GM21447 (cell line): ENCODE measurements around the gene DIAPH3.

Source experiments
- ATAC-seq: cut with Tn5 transposase; IDR thresholded peaks from one replicate; pipeline ENCODE4 v1.9.1; 2021; ENCODE audit not compliant: unreplicated experiment

The DIAPH3 gene

DNA sequence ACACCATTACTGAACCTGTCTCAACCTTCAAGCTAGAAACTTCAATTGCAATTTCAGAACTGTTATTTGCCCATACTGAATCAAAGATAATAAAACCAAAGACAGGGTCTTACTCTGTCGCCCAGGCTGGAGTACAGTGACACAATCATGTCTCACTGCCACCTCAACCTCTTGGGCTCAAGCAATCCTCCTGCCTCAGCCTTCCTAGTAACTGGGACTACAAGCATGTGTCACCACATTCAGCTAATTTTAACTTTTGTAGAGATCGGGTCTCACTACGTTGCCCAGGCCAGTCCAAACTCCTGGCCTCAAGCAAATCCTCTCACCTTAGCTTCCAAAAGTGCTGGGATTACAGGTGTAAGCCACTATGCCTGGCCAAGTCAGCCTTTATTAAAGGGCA lies 143.4 kb downstream of the DIAPH3 start:
- ATAC-seq, result no peak

DNA sequence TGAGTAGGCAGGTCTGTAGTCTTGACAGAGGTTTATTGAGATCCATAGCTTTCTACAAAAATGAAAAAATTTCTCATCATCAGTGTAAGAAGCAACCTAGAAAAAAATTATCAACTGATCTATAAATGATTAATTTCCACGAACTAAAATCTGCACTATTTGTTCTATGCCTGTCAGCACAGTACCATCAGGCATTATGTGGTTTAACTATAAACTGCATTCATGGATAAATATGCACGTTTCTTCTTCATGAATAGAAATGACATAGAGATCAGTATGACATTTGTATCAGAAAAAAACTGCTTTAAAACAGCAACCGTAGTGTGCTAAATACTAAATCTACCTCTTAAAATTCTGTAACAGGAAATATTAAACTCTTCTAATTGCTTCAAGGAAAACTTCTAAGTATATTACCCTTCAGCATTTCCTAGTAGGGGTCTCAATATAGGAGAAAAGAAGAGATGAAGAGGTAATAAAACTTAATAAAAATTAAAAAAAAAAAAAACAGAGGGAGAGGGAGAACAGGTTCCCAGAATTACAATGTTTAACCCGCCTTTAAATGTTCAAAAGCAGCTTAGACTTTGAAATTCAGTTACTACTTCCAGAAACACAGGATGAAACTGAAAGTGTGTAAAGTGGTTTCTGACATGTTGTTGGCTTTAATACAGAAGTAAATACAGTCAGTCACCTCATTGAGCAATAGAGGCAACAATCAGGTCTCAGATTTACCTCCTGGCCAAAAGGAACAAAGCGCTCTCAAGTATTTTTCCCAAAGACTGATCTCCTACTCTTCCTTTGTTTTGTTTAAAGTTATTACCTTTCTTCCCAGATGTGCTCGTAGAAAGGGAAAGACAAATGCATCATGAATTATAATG lies 144.4 kb downstream of the DIAPH3 start:
- ATAC-seq, result peak; percentile 83

DNA sequence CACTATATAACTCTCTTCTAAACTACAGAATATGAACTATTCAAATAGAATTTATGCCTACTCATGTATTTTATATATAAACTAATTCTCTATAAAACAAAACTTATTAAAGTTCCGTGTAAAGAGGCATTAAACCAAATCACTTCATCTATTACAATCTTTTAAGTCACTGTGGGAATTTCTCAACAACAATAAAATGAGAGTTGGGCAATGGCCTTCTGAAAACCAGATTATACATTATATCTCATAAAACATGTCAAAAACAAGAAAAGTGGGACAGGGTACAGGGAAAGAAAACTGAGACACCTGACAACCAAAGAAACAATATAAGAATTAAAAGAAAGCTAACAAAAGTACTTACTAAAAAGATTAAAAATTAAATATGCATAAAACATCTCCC lies 145.2 kb downstream of the DIAPH3 start:
- no peak for ATAC-seq

DNA sequence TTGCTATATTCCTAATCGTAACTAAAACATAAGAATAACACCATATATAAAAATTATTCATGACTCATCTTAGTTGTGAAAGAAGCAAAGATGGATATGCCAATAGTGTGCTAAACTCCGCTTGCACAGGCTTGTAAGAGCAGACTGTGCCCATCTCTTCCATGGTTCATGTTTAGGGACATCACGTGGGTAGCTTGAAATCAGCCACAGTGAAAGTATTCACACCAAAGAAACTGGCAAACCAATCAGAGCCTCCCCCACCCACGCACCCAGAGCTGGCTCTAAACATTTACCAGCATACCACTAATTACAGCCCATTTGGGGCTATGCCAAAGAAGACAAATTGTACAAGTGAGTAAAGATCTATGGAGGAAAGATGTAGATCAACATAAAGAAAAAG lies 147.5 kb downstream of the DIAPH3 start:
- no peak for ATAC-seq

DNA sequence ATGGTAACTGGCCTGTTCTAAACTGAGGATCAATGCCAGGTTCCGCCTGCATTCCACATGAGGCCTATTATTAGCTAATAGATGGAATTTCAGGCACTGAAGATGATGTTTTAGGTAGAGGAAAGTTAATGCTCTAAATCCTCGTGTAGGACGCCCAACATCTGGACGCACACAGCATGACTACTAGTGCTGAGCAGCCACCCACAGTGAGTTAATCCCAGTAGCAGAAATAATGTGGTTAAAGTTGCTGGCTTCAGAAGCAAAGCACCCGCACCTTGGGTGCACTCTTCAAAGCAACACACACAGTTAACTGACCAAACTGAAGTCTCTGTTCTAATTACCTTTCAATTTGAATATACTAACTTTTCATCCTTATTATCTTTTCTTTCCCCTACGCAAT lies 150.6 kb downstream of the DIAPH3 start:
- ATAC-seq, result no peak

DNA sequence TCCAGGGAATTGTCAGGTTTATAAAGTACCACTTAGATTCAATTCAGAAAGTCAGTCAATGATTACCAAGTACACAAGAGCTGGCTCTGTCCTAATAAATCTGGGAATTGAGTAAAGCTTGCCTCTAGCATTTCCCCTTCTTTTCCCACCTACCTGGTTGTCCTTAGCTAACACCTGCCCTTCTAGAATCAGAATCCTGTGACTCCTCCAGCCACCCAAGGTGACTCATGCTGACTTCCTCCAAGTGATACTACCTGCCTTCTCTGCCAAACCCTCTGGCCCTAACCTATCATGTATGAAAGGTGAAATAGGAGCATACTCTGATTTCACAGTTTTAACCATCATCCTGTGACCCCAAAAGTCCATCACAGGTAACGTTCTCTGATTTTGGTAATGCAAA lies 151.2 kb downstream of the DIAPH3 start:
- ATAC-seq, result no peak

DNA sequence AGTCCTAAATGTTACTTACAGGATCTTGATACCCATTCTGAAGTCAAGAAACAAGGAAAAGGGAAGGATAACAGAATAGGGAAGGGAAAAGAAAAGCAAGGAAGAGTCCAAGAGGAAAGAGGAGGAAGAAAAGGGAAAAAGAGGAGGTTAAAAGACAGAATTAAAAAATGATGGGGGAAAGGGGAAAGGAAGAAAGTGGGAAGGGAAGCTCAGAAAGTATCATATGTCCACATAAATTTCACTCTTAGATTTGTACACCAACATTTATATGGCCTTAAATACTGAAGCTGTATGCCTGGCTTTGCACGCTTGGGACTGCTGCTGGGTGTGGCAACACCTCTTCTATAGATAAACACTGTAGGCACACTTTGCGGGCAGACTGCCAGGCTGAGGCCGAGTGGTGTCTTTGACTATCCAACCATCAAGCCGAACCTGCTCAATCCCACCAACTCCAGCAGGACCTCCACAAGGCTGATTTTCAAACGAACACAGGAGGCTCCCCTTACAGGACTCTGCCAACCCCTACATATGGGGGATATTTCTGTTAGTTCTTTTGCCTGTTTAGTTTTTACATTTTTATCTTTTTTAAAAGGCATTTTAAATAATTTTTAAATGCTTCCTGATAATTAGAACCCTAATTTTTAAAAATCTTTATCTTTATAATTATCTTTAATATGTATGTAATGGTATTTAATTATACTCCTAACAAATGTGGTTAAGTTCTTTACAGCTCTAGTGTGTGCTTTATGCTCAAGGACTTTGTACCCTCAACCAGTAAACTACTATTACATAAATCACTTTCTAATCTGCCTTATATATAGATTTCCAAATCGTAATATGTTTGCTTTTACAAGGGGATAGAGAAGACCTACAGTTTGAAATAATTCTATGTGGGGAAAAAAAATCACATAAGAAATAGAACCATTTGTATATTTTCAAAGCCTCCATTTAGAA lies 154.2 kb downstream of the DIAPH3 start:
- ATAC-seq, result no peak

DNA sequence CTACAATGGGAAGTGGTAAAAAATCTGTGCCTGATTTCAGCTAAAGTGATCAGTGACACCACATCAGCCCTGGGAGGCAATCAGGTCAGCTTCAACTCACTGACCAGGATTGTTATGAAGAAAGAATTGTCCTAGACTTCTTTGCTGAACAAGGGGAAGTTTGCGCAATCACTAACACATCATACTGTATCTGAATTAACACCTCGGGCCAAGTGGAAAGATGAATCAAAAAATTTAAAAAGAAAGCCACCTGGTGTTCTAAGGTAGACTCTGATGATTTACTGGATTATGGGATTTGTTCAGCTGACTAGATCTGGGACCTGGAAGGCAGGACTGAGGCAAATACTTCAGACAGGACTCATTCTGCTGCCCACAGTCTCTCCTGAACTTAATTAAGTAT lies 161.8 kb downstream of the DIAPH3 start:
- ATAC-seq, result no peak

DNA sequence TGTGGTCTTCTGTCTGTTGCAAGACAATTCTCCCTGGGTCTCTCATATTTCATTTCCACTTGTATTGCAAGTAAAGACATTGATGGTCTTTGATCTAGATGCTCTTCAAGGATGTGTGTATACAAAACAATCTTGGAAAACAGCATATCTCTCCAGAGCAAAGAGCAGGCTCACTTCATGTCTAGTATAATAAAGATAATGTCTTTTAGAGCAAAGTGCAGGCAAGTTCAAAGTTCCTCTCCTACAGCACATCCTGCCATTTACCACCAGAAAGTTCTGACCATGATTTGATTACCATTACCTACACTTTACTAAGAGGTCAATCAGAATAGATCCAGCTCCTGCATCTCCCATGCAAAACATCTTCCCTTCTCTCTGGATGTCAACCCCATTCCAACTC lies 162.8 kb downstream of the DIAPH3 start:
- ATAC-seq, result no peak

DNA sequence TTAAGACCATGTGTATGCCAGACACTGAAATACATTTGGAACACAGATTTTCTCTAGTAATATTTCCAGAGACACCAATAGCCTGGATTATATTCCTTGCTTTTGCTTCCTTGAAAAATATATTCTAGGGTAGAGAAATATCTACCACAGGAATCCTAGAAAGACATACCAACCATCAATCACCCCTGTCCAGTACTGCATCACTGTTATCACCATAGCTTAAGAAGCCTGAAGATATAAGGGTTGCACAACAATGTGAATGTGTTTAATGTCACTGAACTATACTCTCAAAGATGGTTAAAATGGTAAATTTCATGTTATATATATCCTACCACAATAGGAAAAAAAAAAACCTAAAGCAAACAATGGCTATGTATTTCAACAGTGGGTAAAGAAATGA lies 163.6 kb downstream of the DIAPH3 start:
- ATAC-seq, result no peak

DNA sequence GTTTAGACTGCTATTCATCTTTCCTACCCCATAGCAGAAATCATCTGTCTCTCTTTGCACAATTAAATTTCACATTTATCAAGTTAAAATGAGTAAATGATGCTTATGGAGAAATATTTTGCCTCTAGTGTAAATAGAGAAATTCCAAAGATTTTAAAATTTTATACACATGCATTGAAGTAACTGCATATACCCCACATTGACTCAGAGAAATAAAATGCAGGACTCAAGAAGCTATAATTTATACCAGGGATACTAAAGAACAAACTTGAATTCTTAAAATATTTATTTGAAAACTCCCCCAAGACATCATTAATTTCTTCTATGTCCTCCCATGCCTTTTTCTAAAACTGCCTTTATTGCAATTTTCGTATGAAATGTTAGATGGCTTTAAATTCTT lies 165.8 kb downstream of the DIAPH3 start:
- ATAC-seq, result no peak

DNA sequence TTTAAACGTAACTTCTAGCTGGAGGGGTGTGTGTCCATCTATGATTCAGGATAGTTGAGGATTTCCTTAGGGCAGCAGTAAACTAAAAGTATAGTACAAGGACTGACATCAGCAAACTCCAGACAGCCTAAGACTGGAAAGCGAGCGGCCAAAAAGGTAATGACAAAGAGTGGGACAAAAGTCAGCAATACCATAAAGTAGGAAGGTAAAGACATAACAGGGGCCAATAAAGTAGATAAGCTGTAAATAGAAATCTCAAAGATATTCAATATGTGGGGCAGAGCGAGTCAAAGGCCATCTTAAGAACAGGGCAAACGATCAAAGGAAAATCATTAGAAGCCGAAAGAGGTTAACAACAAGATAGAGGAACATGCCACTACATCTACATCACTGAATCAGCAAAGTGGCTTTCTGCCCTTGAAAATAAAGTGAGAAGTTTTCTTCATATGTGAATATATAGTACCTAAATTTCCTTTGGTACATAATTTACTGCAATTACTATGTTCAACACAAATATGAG lies 167.2 kb downstream of the DIAPH3 start:
- no peak for ATAC-seq

DNA sequence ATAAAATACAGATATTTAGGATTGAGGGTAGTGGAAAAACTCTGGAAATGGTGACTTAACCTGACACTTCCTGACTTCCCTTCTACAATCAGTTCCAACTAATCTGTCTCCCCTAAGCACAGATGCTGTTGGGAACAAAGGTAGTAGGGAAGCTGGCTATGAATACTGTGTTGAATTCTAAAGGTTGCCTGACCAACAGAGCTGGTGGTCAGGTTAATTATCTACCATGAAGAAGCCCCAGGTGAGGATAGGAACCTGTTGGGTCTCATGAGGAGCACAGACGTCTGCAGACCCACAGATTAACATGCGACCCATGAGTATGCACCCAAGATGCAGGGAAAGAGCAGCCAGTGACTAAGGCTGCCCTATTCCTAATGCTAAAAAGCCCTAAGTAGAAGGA lies 172.3 kb downstream of the DIAPH3 start:
- no peak for ATAC-seq

DNA sequence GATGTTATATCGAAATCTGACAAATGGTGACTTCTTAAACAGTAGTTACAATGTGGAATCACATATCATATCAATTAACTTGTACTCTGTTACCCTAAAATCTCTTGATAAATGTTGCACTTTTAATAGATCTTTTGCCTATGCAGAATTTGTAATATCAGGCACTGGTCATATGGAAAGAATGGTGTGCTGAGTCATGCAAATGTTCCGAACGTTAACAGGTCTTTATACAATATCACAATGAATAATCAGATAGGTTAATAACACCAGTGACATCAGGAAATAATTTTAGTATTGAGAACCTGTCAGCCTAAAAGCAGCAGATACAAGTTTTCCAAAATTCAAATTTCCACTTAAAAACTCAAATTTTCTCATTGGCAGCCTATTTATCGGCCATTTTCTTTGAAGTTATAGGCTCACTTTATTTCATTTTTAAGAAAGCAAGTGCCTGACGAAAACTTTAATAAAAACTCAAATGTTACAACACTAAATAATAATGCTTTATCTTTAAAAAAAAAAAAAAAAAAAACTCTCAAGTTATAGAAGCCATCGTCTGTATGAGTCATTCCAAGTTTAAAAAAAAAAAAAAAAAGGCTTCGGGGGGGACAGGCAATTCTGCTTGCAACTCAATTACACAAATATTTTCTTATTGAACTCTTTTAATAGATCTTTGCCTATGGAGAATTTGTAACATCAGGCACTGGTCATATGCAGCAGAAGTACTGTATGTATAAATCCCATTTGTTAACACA lies 180.9 kb downstream of the DIAPH3 start:
- ATAC-seq, result no peak

DNA sequence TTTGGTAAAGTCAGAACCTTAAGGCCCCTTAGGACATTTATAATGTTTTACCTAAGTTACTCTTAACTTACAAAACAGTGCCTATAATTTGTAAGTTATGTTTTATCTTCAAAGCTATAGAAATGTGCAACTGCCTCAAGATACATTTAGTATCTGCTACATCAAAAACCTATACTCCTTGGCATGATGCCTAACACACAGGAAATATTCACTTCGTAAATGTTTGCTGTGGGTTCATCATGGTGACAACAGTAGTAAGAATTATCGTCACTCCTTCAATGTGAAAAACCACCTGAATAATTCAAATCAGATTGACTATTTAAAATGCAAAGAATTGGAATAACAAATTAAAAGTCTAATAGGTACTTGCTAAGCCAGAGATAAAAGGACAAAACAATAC lies 184.1 kb downstream of the DIAPH3 start:
- no peak for ATAC-seq

DNA sequence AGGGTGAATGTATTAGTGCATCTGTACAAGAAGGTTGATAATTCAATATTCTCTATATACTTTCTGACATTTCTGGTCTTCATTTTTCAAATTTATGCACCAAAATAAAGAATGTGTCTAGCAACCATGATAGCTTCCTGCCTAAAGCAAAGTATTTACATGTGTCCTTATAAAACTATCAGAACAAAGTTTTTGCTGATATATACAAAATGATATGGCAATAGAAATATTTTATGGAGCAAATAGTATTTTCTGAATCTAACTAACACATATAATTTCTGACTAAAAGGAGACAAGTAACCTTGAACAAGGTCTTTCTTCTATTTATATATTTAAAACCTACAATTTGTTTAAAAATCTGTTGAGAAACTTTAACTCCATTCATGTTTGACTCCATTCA lies 184.9 kb downstream of the DIAPH3 start:
- no peak for ATAC-seq

DNA sequence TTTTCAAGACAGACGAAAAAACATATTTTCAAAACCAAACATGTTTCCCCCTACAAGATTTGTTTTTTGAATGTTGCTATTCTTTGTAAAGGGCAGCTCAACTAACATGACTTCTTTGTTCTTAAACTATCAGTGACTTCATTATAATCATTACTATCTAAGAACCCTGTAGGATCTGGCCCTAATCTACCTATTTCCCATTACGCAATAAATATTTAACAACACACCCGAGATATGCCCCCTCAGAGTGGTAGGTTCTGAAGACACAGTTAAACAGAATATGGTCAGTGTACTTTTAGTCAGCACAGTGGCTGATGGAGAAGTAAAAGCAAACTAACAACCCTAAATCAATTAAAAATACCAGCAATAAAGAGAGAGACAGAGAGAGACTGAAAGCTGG lies 186.9 kb downstream of the DIAPH3 start:
- ATAC-seq, result no peak

DNA sequence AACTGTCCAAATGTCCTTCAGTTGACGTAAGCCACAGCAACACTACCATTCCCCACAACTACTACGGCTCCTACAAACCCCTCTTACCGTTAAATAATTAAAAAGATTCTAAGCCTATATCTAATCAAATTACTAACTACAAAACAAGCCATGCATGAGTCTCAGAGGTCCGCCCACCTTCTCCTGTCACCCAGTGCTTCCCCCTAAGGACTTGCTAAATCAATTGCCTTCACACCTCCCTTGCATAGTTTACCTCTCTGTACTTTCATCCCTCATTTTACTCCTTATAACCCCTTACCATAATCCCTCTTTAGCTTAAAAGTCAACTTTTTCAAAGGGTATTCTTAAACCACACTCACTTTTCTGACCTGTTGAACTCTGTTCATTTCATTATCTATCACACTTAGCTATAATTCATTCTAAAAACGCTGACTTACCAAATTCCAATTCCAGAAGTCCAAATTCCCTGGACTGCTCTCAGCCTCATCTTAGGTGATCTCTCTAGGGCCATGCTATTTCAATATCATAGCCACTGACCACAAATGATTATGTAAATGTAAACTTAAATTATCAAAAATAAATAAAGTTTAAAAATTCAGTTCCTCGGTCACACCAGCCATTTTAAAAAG lies 187.8 kb downstream of the DIAPH3 start:
- no peak for ATAC-seq

DNA sequence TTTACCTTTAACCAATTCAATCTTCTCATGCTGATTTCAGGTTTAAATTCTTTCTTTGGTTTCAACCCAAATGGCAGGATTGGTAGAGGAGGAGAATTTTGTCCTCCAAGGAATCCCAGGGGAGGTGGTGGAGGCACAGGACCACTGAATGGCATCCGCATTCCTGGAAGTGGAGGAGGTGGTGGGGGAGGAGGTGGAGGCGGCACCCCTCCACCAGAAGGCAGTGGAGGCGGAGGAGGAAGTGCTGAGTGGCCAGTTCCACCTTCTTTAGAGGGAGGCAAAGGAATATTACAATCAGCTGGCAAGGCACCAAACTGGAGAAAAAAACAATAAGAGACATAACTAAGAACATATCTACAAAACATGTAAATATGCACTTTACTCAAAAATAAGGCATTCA lies 192.9 kb downstream of the DIAPH3 start:
- no peak for ATAC-seq

DNA sequence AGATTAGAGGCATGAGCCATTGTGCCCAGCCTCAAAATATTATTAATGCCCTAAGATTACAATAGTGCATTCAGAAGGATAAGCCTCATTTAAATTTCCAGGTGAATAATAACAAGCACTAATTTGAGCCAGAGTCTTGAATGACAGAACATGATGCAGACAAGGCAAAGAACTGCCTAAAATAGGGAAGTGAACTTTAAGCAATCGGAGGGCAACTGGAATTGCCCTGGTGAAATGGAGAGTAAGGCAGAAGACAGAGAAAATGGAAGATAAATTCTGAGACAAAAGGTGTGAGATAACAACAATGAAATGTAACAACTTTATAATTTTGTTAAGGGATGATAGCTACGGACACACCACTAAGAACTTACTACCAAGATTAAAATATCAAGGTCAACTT lies 199.9 kb downstream of the DIAPH3 start:
- no peak for ATAC-seq

DNA sequence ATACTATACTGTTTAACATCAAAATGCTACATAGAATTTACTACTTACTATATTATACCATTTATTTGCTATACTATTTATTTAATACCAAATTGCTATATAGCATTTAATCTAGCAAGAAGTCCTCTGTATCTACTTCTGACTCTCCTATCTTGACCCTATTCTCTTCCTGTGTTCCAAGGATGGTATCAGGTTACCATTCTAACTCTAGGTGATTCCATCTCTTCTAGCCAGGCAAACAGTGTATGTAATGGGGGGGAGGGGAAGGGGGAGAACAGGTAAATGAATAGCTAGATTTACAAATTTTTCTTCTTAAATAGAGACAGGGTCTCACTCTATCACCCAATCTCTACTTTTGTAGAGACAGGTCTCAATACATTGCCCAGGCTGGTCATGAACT lies 200.3 kb downstream of the DIAPH3 start:
- no peak for ATAC-seq
